MCF 10A (cell line): ENCODE measurements around the gene TPM4. TPM values are rescaled to one million over a fixed set of nuclear protein-coding genes. Genes with fewer than 3 reads are reported as not detected.
"Not testable (repeated sequence)": the region's sequence is repeated elsewhere in the genome, so short reads cannot be mapped to it uniquely, and the experiment has no call there.

Source experiments
- BruUV-seq: library from RNA; stranded (reverse); fragments of 400-500 nt; replicated peaks from 2 replicates; lab custom pipeline; 2021; lab: Mats Ljungman, UMichigan
- CTCF ChIA-PET: fragments of 300-600 bp; sonication (Branson Sonifier 250); formaldehyde crosslinking; extraction: SDS; loops from one replicate; lab custom pipeline; 2021; ENCODE audit warnings: antibody characterized with exemption, inconsistent platforms; lab: Yijun Ruan, JAX
- POLR2A ChIA-PET: fragments of 300-600, 350-650 bp; sonication (Branson Sonifier 250); formaldehyde crosslinking; extraction: SDS; loops from one replicate; lab custom pipeline; 2020; ENCODE audit warnings: antibody characterized with exemption, inconsistent platforms; lab: Yijun Ruan, JAX
- DNase-seq: peaks from one replicate; pipeline ENCODE4 v3.0.0-alpha.2; 2018; ENCODE audit not compliant: unreplicated experiment
- H3K27ac Mint-ChIP-seq: one replicate; pipeline ENCODE4 v1.8.0; 2022; ENCODE audit warnings: mild to moderate bottlenecking, low read depth, mixed read lengths; ENCODE audit not compliant: unreplicated experiment
- H3K27me3 Mint-ChIP-seq: one replicate; pipeline ENCODE4 v1.8.0; 2022; ENCODE audit warnings: mixed read lengths; ENCODE audit not compliant: insufficient read depth, unreplicated experiment
- H3K36me3 Mint-ChIP-seq: one replicate; pipeline ENCODE4 v1.8.0; 2022; ENCODE audit warnings: mild to moderate bottlenecking, moderate library complexity, mixed read lengths; ENCODE audit not compliant: insufficient read depth, unreplicated experiment
- H3K4me1 Mint-ChIP-seq: one replicate; pipeline ENCODE4 v1.8.0; 2022; ENCODE audit warnings: mixed read lengths; ENCODE audit not compliant: insufficient read depth, unreplicated experiment
- H3K4me3 Mint-ChIP-seq: one replicate; pipeline ENCODE4 v1.8.0; 2022; ENCODE audit warnings: mild to moderate bottlenecking, moderate library complexity, mixed read lengths; ENCODE audit not compliant: unreplicated experiment
- H3K9me3 Mint-ChIP-seq: one replicate; pipeline ENCODE4 v1.8.0; 2022; ENCODE audit warnings: mixed read lengths; ENCODE audit not compliant: unreplicated experiment
- intact Hi-C: fragments of 100-400 bp; cut with micrococcal nuclease; formaldehyde crosslinking; loops from 2 replicates; pipeline ENCODE4 v1.14.1; 2022
- total RNA-seq: library from RNA; stranded (reverse); gene quantifications from 2 replicates; pipeline ENCODE4 v1.2.3, GENCODE V29; 2022
- TF ChIP-seq, protein P1 (sequence below): fragments of 200-600 bp; IDR thresholded peaks from one replicate; pipeline ENCODE4 v1.8.0; 2022; ENCODE audit warnings: antibody characterized with exemption, mild to moderate bottlenecking; ENCODE audit not compliant: unreplicated experiment

The TPM4 gene
- total RNA-seq, 1 experiment from 2014 or later, result 355 TPM

- POLR2A ChIA-PET, result no interaction called here
- Mint-ChIP-seq H3K9me3 (no peaks in the 10 kb centered on the region), H3K4me1 (no peaks in the 10 kb centered on the region), H3K27me3 (no peaks in the 10 kb centered on the region), H3K36me3 (peaks cover 63% of the 10 kb centered on the region), H3K27ac (no peak overlapping the region), H3K4me3 (no peak overlapping the region)
- TF ChIP-seq, protein P1, sequence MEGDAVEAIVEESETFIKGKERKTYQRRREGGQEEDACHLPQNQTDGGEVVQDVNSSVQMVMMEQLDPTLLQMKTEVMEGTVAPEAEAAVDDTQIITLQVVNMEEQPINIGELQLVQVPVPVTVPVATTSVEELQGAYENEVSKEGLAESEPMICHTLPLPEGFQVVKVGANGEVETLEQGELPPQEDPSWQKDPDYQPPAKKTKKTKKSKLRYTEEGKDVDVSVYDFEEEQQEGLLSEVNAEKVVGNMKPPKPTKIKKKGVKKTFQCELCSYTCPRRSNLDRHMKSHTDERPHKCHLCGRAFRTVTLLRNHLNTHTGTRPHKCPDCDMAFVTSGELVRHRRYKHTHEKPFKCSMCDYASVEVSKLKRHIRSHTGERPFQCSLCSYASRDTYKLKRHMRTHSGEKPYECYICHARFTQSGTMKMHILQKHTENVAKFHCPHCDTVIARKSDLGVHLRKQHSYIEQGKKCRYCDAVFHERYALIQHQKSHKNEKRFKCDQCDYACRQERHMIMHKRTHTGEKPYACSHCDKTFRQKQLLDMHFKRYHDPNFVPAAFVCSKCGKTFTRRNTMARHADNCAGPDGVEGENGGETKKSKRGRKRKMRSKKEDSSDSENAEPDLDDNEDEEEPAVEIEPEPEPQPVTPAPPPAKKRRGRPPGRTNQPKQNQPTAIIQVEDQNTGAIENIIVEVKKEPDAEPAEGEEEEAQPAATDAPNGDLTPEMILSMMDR, result no peak
- no TSS peak for BruUV-seq
- intact Hi-C loops, result no loop called here
- CTCF ChIA-PET, result interaction anchor here (0.5 to 1.0 kb wide), 5 partner anchors 52 to 487 kb away, joined by 3 to 4 read pairs (median 3); no protein-coding TSS in a partner anchor
- no peak for DNase-seq
Measured at GRCh38 chr19:16117594-16118033, 41.3 kb downstream of the TPM4 start.

GRCh38 chr19:16118489-16119033, 42.3 kb downstream of the TPM4 start:
- intact Hi-C loops, result no loop called here
- H3K4me3 Mint-ChIP-seq, result no peak overlapping the region
- H3K4me1 Mint-ChIP-seq, result no peaks in the 10 kb centered on the region
- DNase-seq, result no peak
- no peak overlapping the region for H3K27ac Mint-ChIP-seq
- TF ChIP-seq, protein P1, result no peak
- no TSS peak for BruUV-seq
- ChIA-PET CTCF (interaction anchor here (0.6 to 1.0 kb wide), 4 partner anchors 10 to 488 kb away, joined by 3 to 4 read pairs (median 3); no protein-coding TSS in a partner anchor), POLR2A (no interaction called here)
- no peaks in the 10 kb centered on the region for H3K9me3 Mint-ChIP-seq
- H3K36me3 Mint-ChIP-seq, result peaks cover 63% of the 10 kb centered on the region
- no peaks in the 10 kb centered on the region for H3K27me3 Mint-ChIP-seq

- POLR2A ChIA-PET, result interaction anchor here (0.6 to 1.6 kb wide), 2 partner anchors 8 to 52 kb away, joined by 3 read pairs; partner anchors contain the start of gene RAB8A
- intact Hi-C loops, result not testable (repeated sequence)
Measured at GRCh38 chr19:16119075-16119857, 43.0 kb downstream of the TPM4 start.

DNA sequence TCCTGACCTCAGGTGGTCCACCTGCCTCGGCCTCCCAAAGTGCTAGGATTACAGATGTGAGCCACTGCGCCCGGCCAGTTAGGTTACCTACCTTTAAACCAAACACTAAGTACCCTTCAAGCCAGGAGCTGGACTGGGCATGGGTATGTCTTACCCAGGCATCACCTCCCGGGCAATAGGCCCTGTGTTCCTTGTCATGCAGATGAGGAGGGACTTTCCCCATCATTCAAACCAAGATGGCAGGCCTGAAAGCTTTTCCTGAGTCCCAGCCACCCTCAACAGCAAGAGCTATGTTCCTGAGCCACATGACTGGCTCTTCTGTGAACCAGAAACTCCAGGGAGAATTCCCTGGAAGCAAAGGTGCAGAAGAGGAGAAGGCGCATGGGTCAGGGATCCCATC, 44.8 kb downstream of the TPM4 start:
- POLR2A ChIA-PET, result interaction anchor here (1.6 kb wide), 1 partner anchor 10 kb away, joined by 3 read pairs; the partner anchor contains the start of gene RAB8A
- H3K9me3 Mint-ChIP-seq, result no peaks in the 10 kb centered on the region
- CTCF ChIA-PET, result interaction anchor here (0.6 to 1.0 kb wide), 3 partner anchors 9 to 10 kb away, joined by 3 to 4 read pairs (median 4); partner anchors contain the start of gene RAB8A
- no peaks in the 10 kb centered on the region for H3K4me1 Mint-ChIP-seq
- H3K4me3 Mint-ChIP-seq, result no peak overlapping the region
- peaks cover 68% of the 10 kb centered on the region for H3K36me3 Mint-ChIP-seq
- H3K27ac Mint-ChIP-seq, result no peak overlapping the region
- intact Hi-C loops, result no loop called here
- BruUV-seq, result no TSS peak
- no peak for DNase-seq
- TF ChIP-seq, protein P1, result no peak
- no peaks in the 10 kb centered on the region for H3K27me3 Mint-ChIP-seq

More at GRCh38 chr19:16119075-16119857, 43.0 kb downstream of the TPM4 start:
- not testable (repeated sequence) for H3K27ac Mint-ChIP-seq, H3K27me3 Mint-ChIP-seq, BruUV-seq, H3K4me1 Mint-ChIP-seq, H3K9me3 Mint-ChIP-seq, H3K4me3 Mint-ChIP-seq, DNase-seq
- peaks cover 63% of the 10 kb centered on the region for H3K36me3 Mint-ChIP-seq
- CTCF ChIA-PET, result interaction anchor here (0.6 kb wide), 1 partner anchor 78 kb away, joined by 3 read pairs; no protein-coding TSS in a partner anchor
